ENCODE data around the gene TRPV4. TPM values are rescaled to one million over a fixed set of nuclear protein-coding genes. Genes with fewer than 3 reads are reported as not detected.

TRPV4 gene
- total RNA-seq, 3 donors from 2014 or later (not counting 1 experiment from before 2014, with no cell fraction given): not detected

GRCh38 chr12:109878247-109878625, 45.0 kb upstream of the TRPV4 start:
- intact Hi-C loops (cut with micrococcal nuclease): no loop called here
- Mint-ChIP-seq H3K9me3 (no peaks in the 10 kb centered on the region), H3K4me3 (peak overlapping the region; percentile 95), H3K36me3 (no peaks in the 10 kb centered on the region), H3K4me1 (peaks cover 65% of the 10 kb centered on the region in 2 donors), H3K27ac (peak overlapping the region; percentile 80 to 97), H3K27me3 (ENCODE audit: low read depth in 2 of 2) (no peaks in the 10 kb centered on the region)
- ATAC-seq (no peak), DNase-seq (no peak)
- TF ChIP-seq, protein P1, sequence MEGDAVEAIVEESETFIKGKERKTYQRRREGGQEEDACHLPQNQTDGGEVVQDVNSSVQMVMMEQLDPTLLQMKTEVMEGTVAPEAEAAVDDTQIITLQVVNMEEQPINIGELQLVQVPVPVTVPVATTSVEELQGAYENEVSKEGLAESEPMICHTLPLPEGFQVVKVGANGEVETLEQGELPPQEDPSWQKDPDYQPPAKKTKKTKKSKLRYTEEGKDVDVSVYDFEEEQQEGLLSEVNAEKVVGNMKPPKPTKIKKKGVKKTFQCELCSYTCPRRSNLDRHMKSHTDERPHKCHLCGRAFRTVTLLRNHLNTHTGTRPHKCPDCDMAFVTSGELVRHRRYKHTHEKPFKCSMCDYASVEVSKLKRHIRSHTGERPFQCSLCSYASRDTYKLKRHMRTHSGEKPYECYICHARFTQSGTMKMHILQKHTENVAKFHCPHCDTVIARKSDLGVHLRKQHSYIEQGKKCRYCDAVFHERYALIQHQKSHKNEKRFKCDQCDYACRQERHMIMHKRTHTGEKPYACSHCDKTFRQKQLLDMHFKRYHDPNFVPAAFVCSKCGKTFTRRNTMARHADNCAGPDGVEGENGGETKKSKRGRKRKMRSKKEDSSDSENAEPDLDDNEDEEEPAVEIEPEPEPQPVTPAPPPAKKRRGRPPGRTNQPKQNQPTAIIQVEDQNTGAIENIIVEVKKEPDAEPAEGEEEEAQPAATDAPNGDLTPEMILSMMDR (IDR thresholded peaks at IDR 0.05): no peak
- H3K9me3 ChIP-seq (ENCODE audit: control insufficient read depth, insufficient read depth, low read length): no peaks in the 10 kb centered on the region
- H3K36me3 ChIP-seq (ENCODE audit: control insufficient read depth, insufficient read depth, low read length): no peaks in the 10 kb centered on the region
- H3K4me1 ChIP-seq (ENCODE audit: control insufficient read depth, insufficient read depth, low read length): peaks cover 42% of the 10 kb centered on the region
- no peak overlapping the region for H3K27ac ChIP-seq (ENCODE audit: low read length)
- 98% methylated on average over 3 of the region's 3 CpGs for WGBS (ENCODE audit: insufficient coverage)
- H3K4me3 ChIP-seq (ENCODE audit: low read length): no peak overlapping the region
- H3K27me3 ChIP-seq (ENCODE audit: control insufficient read depth, insufficient read depth, low read length): no peaks in the 10 kb centered on the region

DNA sequence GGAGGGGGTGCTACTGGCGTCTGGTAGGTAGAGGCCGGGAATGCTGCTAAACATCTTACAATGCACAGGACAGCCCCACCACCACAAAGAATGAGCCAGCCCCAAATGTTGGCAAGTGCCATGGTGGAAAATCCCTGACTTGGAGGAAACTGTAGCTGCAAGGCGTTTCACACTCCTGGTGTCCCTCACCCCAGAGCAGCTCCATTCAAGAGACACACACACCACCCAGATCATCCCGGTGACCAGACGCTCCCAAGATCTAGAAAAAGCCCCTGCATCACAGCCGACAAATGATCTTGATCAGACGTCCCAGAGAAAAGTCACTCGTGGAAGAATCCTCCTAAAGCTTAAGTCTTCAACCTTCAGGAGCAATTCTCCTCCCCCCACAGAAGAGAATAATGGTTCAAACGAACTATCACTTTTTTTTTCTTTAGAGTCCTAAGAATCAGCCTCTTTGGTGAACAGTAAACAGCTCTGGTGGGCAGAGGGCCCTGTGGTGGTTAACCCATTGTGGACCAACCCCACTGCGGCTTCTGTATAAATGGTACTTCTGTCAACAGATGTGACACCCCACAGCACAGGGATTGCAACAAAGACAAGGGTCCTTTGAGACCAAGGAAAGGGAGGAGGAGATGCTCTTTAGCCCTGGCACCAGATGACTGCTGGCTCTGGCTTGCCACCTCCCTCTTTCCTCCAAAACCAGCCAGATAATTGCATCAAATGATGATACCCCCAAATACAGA, 44.5 kb upstream of the TRPV4 start:
- DNase-seq (no peak), ATAC-seq (no peak)
- H3K4me1 ChIP-seq (ENCODE audit: control insufficient read depth, insufficient read depth, low read length): peaks cover 42% of the 10 kb centered on the region
- H3K4me3 Mint-ChIP-seq: peak overlapping the region; percentile 50
- H3K27ac ChIP-seq (ENCODE audit: low read length): no peak overlapping the region
- H3K9me3 ChIP-seq (ENCODE audit: control insufficient read depth, insufficient read depth, low read length): no peaks in the 10 kb centered on the region
- WGBS (ENCODE audit: insufficient coverage): 77% methylated on average over 8 of the region's 10 CpGs
- H3K36me3 ChIP-seq (ENCODE audit: control insufficient read depth, insufficient read depth, low read length): no peaks in the 10 kb centered on the region
- H3K27ac Mint-ChIP-seq: peak overlapping the region; percentile 80 to 97
- no peak overlapping the region for H3K4me3 ChIP-seq (ENCODE audit: low read length)
- H3K9me3 Mint-ChIP-seq: no peaks in the 10 kb centered on the region
- TF ChIP-seq, protein P1 (IDR thresholded peaks at IDR 0.05): no peak
- H3K27me3 Mint-ChIP-seq (ENCODE audit: low read depth in 2 of 2): no peaks in the 10 kb centered on the region
- H3K4me1 Mint-ChIP-seq: peaks cover 65% of the 10 kb centered on the region in 2 donors
- no peaks in the 10 kb centered on the region for H3K36me3 Mint-ChIP-seq
- intact Hi-C loops (cut with micrococcal nuclease): no loop called here
- no peaks in the 10 kb centered on the region for H3K27me3 ChIP-seq (ENCODE audit: control insufficient read depth, insufficient read depth, low read length)

- Histone ChIP-seq H3K27me3 (ENCODE audit: control insufficient read depth, insufficient read depth, low read length) (no peaks in the 10 kb centered on the region), H3K27ac (ENCODE audit: low read length) (no peak overlapping the region), H3K4me3 (ENCODE audit: low read length) (no peak overlapping the region), H3K9me3 (ENCODE audit: control insufficient read depth, insufficient read depth, low read length) (no peaks in the 10 kb centered on the region), H3K4me1 (ENCODE audit: control insufficient read depth, insufficient read depth, low read length) (peaks cover 42% of the 10 kb centered on the region), H3K36me3 (ENCODE audit: control insufficient read depth, insufficient read depth, low read length) (peaks cover 7% of the 10 kb centered on the region)
- DNase-seq (no peak), ATAC-seq (no peak)
- peak overlapping the region; percentile 60 to 78 for H3K27ac Mint-ChIP-seq
- intact Hi-C loops (cut with micrococcal nuclease): no loop called here
- no peaks in the 10 kb centered on the region for H3K36me3 Mint-ChIP-seq
- peaks cover 62 to 68% of the 10 kb centered on the region in 2 donors for H3K4me1 Mint-ChIP-seq
- TF ChIP-seq, protein P1 (IDR thresholded peaks at IDR 0.05): no peak
- H3K27me3 Mint-ChIP-seq (ENCODE audit: low read depth in 2 of 2): no peaks in the 10 kb centered on the region
- no peak overlapping the region for H3K4me3 Mint-ChIP-seq
- no peaks in the 10 kb centered on the region for H3K9me3 Mint-ChIP-seq
Measured at GRCh38 chr12:109876406-109876805, 43.2 kb upstream of the TRPV4 start.
